HT1080 (cell line): ENCODE data around the gene LRRC55. TPM values are rescaled to one million over a fixed set of nuclear protein-coding genes. Genes with fewer than 3 reads are reported as not detected.
"Not testable (repeated sequence)": the region's sequence is repeated elsewhere in the genome, so short reads cannot be mapped to it uniquely, and the experiment has no call there.

Experiments
- DNase-seq: peaks from one replicate; pipeline ENCODE4 v3.0.0-alpha.2; 2015; ENCODE audit warnings: low read depth
- total RNA-seq: library from RNA; depleted of rRNA; stranded (reverse); fragments of >200 nt; shearing (Covaris generic); gene quantifications from 2 replicates; pipeline ENCODE4 v1.2.3, GENCODE V29; 2014

LRRC55 gene
- total RNA-seq, 1 experiment from 2014 or later, result not detected

- no peak for DNase-seq
Measured at GRCh38 chr11:57160665-57161064, 21.1 kb upstream of the LRRC55 start.

- no peak for DNase-seq
Measured at GRCh38 chr11:57161351-57161750, 20.4 kb upstream of the LRRC55 start.

- DNase-seq, result peak; percentile 41
Measured at GRCh38 chr11:57162179-57162898, 19.4 kb upstream of the LRRC55 start.

- DNase-seq, result no peak
Measured at GRCh38 chr11:57163160-57163868, 18.4 kb upstream of the LRRC55 start.

- no peak for DNase-seq
Measured at GRCh38 chr11:57164317-57164716, 17.4 kb upstream of the LRRC55 start.

GRCh38 chr11:57167125-57167846, 14.5 kb upstream of the LRRC55 start:
- no peak for DNase-seq

GRCh38 chr11:57169732-57170313, 11.9 kb upstream of the LRRC55 start:
- not testable (repeated sequence) for DNase-seq

- DNase-seq, result no peak
Measured at GRCh38 chr11:57172031-57172430, 9.7 kb upstream of the LRRC55 start.

GRCh38 chr11:57174656-57175055, 7.1 kb upstream of the LRRC55 start:
- DNase-seq, result no peak

GRCh38 chr11:57175478-57175877, 6.3 kb upstream of the LRRC55 start:
- DNase-seq, result no peak

- no peak for DNase-seq
Measured at GRCh38 chr11:57178334-57178733, 3.4 kb upstream of the LRRC55 start.

- no peak for DNase-seq
Measured at GRCh38 chr11:57179681-57180080, 2.1 kb upstream of the LRRC55 start.

GRCh38 chr11:57180081-57180561, 1.6 kb upstream of the LRRC55 start:
- DNase-seq, result no peak

- DNase-seq, result no peak
Measured at GRCh38 chr11:57180964-57181363, 789 bp upstream of the LRRC55 start.

- DNase-seq, result no peak
Measured at GRCh38 chr11:57182896-57183295, 1.1 kb downstream of the LRRC55 start.

GRCh38 chr11:57190548-57190947, 8.8 kb downstream of the LRRC55 start:
- no peak for DNase-seq

GRCh38 chr11:57191311-57192219, 9.8 kb downstream of the LRRC55 start:
- no peak for DNase-seq

GRCh38 chr11:57192316-57192715, 10.6 kb downstream of the LRRC55 start:
- DNase-seq, result no peak

- DNase-seq, result no peak
Measured at GRCh38 chr11:57196596-57196995, 14.8 kb downstream of the LRRC55 start.

- no peak for DNase-seq
Measured at GRCh38 chr11:57197762-57198161, 16.0 kb downstream of the LRRC55 start.

- DNase-seq, result no peak
Measured at GRCh38 chr11:57199330-57199729, 17.6 kb downstream of the LRRC55 start.
